Measurements from ENCODE around the gene ERFE. TPM values are rescaled to one million over a fixed set of nuclear protein-coding genes. Genes with fewer than 3 reads are reported as not detected.

The ERFE gene
- total RNA-seq, 1 experiment from 2014 or later = 1.8 TPM

DNA sequence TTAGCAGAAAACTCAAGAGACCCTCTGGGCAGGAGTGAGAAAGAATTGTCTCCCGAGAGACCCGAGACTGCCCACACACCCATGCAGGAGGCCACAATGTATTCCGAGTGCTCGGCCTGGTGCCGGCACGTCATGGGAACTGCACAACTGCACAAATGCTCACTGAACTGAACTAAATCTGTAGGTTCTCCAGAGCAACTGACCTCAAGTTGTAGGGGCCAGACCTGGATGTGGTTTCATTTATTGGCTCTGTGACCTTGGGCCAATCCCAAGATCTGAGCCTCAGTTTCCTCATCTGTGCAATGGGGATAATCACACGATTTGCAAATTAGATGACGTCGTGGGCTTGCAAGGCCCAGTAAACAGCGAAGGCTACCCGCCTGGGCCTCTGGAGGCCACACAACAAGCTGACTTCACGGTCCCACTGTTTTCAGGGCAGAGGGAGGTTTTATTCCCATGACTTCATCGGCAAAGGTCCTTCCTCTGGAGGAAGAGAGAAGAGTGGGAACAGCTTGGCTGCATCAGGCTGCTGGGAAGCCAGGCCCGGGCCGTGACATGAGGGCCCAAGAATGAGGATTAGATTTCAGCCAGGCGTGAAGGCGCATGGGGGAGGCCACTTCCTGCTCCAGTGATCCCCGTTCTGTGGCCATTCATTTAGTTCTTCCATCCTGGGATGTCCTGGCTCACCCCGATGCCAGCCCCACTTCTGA is 3.6 kb upstream of the ERFE start:
- DNase-seq (ENCODE audit: low read depth) = no peak

- no peak for DNase-seq (ENCODE audit: low read depth)
Observed at GRCh38 chr2:238155761-238156694, 2.7 kb upstream of the ERFE start.

DNA sequence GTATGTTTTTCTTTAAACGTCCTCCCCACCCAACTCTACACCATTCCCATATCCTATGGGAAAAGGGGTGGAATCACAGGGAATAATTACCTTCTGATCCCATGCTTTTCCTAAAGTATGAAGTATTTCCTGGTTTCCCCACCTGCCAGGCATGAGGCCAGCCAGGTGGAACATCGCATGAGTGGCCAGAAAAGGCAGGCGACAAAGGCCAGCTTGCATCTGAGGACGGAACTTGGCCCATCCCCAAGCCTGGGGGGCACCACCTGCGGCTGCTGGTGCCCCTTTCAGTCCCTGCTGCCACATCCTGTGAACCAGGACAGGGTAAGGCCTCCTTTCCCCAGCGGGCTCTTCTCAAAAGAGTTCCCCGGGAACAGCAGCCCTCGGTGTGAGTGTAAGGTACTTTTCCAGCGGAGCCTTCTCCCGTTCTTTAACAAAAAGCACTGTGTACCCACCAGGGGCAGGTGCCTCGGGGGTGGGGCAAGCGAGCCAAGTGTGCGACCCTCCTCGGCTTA is 1.2 kb upstream of the ERFE start:
- DNase-seq (ENCODE audit: low read depth) = no peak

GRCh38 chr2:238158018-238158508 is 707 bp upstream of the ERFE start:
- no peak for DNase-seq (ENCODE audit: low read depth)

DNA sequence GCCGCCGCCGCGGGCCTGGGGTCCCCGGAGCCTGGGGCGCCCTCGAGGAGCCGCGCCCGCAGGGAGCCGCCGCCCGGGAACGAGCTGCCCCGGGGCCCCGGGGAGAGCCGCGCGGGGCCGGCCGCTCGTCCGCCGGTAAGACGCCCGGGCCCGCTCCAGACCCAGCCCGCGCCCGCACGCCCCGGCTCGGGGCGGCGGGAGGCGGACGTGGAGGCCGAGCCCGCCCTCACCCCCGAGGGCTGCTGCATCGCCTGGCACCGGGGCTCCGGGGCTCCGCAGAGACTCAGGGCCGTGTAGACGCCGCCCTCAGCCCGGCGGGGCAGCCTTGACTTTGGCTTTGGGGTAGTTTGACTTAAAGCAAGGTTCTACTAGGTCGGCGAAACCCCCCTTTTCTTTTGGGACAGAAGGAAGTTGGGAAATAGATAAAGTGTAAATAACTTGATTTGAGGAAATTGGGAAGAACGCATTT is 335 bp downstream of the ERFE start:
- no peak for DNase-seq (ENCODE audit: low read depth)

- no peak for DNase-seq (ENCODE audit: low read depth)
Observed at GRCh38 chr2:238159661-238160205, 963 bp downstream of the ERFE start.

DNA sequence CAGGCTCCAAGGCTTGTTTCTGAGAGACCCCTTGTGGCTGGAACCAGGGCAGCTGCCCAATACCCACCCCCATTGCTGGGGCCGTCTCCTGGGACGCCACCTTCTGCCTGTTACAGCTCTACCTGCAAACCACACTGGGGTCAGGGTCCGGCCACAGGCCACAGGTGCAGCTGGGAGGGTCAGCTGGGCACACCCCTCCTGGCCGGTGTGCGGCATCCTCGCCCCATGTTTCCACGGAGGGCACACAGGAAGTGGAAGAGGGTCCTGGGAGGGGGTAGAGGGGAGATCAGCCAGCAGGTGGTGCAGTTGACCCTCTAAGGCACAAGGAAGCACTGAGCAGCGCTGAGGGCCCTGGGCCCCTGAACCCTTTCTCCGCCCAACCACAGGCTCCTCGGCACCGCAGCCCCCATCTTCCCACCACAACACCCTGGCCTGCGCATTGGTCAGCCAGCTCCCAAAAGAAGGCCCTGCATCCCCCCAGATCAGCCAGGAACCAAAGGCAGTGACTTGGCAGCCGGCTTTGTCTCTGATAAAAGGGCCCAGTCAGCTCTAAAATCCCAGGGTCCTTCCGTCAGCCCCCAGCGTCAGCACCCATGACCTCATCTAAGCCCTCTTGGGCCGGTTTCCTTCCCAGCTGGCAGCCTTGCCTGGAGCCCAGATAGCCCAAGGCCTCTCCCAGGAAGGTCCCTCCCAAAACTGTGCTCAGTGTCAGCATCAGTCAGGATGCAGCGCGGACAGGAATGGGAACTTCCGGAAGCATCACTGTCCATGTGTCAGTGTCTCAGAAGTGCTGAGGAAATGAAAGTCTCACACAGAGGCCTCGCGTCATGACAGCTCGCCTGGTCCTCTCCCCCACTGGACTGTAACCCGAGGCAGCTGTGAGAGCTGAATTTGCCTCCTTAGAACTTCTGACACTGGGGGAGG is 1.7 kb downstream of the ERFE start:
- DNase-seq (ENCODE audit: low read depth) = no peak

- DNase-seq (ENCODE audit: low read depth) = no peak
Observed at GRCh38 chr2:238161291-238162051, 2.7 kb downstream of the ERFE start.

GRCh38 chr2:238162251-238162845 is 3.6 kb downstream of the ERFE start:
- DNase-seq (ENCODE audit: low read depth) = no peak

DNA sequence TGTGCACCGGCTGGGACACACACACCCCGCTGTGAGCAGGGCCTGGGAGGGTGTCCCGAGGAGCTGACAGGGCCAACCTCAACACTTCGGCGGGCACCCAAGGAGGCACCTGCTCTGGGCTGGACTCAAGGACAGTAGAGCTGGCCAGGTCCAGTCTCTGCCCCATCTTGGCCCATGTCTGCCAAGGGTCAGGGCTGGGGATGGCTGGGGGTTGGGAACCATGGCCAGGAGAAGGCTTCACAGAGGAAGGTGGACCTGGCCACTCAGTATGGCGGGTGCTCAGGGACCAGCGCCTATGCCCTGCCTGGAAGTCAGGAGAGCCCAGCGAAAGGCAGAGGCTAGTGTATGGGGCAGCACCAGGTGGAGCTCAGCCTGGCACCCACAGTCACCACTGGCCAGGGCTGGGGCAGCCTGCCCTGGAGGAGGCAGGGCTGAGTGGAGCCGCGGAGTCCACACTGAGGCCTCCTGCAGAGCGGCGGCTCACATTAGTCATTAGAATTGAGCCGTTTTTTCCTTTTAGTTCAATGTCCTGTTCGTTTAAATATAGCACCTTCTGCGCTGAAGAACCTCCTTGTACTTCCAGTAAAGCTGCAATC is 4.2 kb downstream of the ERFE start:
- no peak for DNase-seq (ENCODE audit: low read depth)

GRCh38 chr2:238163481-238164198 is 4.9 kb downstream of the ERFE start:
- DNase-seq (ENCODE audit: low read depth) = no peak

GRCh38 chr2:238164906-238165287 is 6.1 kb downstream of the ERFE start:
- no peak for DNase-seq (ENCODE audit: low read depth)

DNA sequence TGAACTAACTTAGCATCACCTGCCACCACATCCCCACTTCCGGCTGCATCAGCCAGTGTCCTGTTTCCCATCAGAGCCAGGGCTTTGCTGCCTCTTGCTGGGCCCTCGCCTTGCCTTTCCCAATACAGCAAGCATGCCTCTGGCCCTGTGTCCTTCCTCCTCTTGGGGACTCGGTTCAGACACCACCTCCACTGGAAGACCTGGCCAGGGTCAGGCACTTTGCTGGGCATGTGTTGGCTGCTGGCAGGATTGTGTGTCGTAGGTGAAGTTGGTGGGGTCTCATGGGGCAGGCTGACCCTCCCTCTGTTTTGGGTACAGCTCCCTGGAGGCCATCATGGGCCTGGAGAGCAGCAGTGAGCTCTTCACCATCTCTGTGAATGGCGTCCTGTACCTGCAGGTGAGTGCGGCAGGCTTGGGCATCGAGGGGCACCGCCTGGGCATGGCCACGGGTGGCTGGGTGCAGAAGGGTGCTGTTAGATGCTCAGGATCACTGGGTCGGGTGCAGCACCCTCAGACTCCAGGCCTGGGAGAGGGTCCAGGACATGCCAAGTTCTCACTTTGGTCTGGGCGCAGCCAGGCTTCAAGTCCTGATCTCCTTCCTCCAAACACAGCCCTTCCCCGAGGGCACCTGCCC is 6.6 kb downstream of the ERFE start:
- DNase-seq (ENCODE audit: low read depth) = no peak

DNA sequence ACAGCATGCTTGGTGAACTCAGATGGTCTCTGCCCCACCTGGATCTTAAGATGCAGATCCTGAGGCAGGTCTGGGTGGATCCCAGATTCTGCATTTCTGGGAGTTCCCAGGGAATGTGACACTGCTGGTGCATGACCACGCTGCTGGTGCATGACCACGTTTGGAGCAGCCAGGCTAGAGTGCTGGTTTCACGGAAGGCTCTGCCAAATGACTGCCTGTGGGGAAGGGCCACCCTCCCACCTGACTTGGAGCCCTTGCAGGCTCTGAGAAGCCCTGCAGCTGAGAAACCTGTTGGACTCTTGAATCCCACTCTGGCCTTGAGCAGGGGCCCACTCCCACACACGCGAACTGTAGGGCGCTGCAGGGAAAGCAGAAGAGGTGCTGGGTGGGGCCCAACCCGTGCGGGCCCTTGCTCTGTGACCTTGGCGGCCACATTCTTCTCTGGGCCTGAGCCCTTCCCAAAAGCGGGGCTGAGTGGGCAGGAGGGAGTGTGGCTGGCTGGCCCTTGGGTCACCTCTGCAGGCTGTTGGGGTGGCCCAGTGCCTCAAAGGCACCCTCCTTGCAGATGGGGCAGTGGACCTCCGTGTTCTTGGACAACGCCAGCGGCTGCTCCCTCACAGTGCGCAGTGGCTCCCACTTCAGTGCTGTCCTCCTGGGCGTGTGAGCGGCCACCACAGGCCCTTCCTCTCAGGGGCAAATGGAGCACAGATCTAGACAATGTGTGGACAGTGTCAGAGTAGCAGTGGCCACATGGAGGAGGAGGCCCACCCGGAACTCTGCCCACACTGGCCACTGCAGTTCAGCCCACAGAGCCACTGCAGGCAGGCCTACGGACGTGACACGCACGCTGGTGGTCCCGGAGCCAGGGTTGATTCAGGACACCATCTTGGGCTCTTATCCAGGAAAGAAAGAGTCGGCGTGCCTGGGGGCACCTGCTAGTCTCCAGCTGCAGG is 7.9 kb downstream of the ERFE start:
- no peak for DNase-seq (ENCODE audit: low read depth)

- no peak for DNase-seq (ENCODE audit: low read depth)
Observed at GRCh38 chr2:238167344-238167715, 8.6 kb downstream of the ERFE start.

- DNase-seq (ENCODE audit: low read depth) = no peak
Observed at GRCh38 chr2:238167761-238168160, 9.0 kb downstream of the ERFE start.

All from RPMI7951 (cell line).